Testis (tissue), 2 donors: ENCODE results near the gene TBC1D10A.

ENCODE experiments used
- POLR2A ChIP-seq: fragments of 450-650 bp; IDR thresholded peaks from one replicate; pipeline ENCODE4 v1.6.1; 2017; ENCODE audit warnings: antibody characterized with exemption, mild to moderate bottlenecking, moderate library complexity
- TF ChIP-seq, protein P1 (sequence below), 3 experiments: fragments of 450-650 bp in 2 of 3; fragments of 200-600 bp in 1 of 3; sonication (generic) in 1 of 3; IDR thresholded peaks; one replicate each; pipeline ENCODE4 v1.5.1; 2016 to 2019; ENCODE audit warnings: antibody characterized with exemption in 3 of 3, mild to moderate bottlenecking in 2 of 3, moderate library complexity in 1 of 3

DNA sequence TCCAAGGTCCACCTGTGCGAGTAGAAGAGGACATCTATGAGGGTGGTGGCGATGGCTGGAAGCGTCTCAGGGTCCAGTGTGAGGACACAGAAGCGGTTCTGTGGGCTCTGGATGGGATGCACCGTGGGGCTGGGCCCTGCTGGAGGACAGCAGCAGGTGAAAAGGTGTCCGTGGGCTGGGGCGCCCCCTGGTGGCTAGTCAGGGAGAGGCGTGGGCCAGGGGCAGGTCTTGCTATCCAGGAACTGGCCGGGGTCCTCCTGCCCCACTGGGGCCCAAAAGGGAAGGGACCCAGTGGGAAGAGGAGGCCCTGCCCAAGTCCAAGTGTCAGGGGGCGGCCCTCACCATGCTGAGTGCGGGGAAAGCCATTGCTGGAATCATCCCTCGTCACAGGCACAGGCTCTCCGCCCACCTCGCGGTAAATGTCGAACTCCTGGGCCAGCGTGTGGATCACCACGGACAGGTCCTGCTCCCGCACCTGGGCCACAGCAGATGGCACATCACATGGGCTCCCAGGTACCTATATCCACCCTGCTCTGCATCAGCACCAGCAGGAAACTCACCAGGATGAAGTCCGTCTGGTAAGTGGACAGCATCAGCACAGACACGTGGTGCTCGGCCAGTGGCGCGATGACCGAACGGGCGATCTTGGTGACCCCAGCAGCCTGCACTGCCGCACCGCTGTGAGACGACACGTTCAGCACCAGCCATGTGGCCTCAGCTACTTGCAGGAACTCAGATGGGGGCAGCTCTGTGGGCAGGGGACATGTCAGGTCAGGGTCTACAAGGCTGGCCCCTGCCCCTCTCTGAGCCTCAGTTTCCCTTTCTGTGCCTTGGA is 39.7 kb downstream of the TBC1D10A start:
- TF ChIP-seq POLR2A = no peak
- TF ChIP-seq, protein P1, sequence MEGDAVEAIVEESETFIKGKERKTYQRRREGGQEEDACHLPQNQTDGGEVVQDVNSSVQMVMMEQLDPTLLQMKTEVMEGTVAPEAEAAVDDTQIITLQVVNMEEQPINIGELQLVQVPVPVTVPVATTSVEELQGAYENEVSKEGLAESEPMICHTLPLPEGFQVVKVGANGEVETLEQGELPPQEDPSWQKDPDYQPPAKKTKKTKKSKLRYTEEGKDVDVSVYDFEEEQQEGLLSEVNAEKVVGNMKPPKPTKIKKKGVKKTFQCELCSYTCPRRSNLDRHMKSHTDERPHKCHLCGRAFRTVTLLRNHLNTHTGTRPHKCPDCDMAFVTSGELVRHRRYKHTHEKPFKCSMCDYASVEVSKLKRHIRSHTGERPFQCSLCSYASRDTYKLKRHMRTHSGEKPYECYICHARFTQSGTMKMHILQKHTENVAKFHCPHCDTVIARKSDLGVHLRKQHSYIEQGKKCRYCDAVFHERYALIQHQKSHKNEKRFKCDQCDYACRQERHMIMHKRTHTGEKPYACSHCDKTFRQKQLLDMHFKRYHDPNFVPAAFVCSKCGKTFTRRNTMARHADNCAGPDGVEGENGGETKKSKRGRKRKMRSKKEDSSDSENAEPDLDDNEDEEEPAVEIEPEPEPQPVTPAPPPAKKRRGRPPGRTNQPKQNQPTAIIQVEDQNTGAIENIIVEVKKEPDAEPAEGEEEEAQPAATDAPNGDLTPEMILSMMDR (IDR thresholded peaks at IDR 0.05) = peak; percentile 84 to 94 (median 90)
